Hepatocyte (in vitro differentiated cells): ENCODE results near the gene TBXAS1. TPM values are rescaled to one million over a fixed set of nuclear protein-coding genes. Genes with fewer than 3 reads are reported as not detected.
A peak's percentile ranks its signal among the peaks of the same experiment; 100 is the strongest.

Experiments used
- DNase-seq: peaks from one replicate; pipeline ENCODE4 v3.0.0-alpha.2; 2016; ENCODE audit warnings: low spot score
- H2AFZ ChIP-seq: fragments of 200-600 bp; sonication (generic); 2 replicates; pipeline ENCODE4 v1.6.0; 2016; ENCODE audit warnings: antibody characterized with exemption, mild to moderate bottlenecking
- H3K27ac ChIP-seq: fragments of 200-600 bp; sonication (generic); 2 replicates; pipeline ENCODE4 v1.5.1; 2016; ENCODE audit warnings: mild to moderate bottlenecking
- H3K27me3 ChIP-seq: fragments of 200-600 bp; sonication (generic); 2 replicates; pipeline ENCODE4 v1.6.1; 2016
- H3K36me3 ChIP-seq: fragments of 200-600 bp; sonication (generic); replicated peaks from 2 replicates; pipeline ENCODE4 v1.5.1; 2016; ENCODE audit warnings: low read depth; ENCODE audit not compliant: insufficient read depth
- H3K4me1 ChIP-seq: fragments of 200-600 bp; sonication (generic); 2 replicates; pipeline ENCODE4 v1.5.1; 2016; ENCODE audit warnings: mild to moderate bottlenecking, moderate library complexity; ENCODE audit not compliant: insufficient read depth
- H3K4me2 ChIP-seq: fragments of 200-600 bp; sonication (generic); 2 replicates; pipeline ENCODE4 v1.6.0; 2016
- H3K4me3 ChIP-seq: fragments of 200-600 bp; sonication (generic); 2 replicates; pipeline ENCODE4 v1.5.1; 2016; ENCODE audit warnings: mild to moderate bottlenecking
- H3K79me2 ChIP-seq: fragments of 200-600 bp; sonication (generic); 2 replicates; pipeline ENCODE4 v1.6.0; 2017; ENCODE audit warnings: mild to moderate bottlenecking
- H3K9me2 ChIP-seq: fragments of 200-600 bp; sonication (generic); replicated peaks from 2 replicates; pipeline ENCODE4 v1.6.0; 2017; ENCODE audit warnings: mild to moderate bottlenecking; ENCODE audit not compliant: insufficient read depth
- H3K9me3 ChIP-seq: fragments of 200-600 bp; sonication (generic); 2 replicates; pipeline ENCODE4 v1.5.1; 2016; ENCODE audit warnings: low read depth, mild to moderate bottlenecking
- H4K20me1 ChIP-seq: fragments of 200-600 bp; sonication (generic); 2 replicates; pipeline ENCODE4 v1.6.0; 2016; ENCODE audit warnings: mild to moderate bottlenecking; ENCODE audit not compliant: insufficient read depth, poor library complexity, severe bottlenecking
- CTCF ChIP-seq: fragments of 200-600 bp; sonication (generic); IDR thresholded peaks from 2 replicates; pipeline ENCODE4 v1.5.1; 2016; ENCODE audit warnings: antibody characterized with exemption, mild to moderate bottlenecking; ENCODE audit not compliant: poor library complexity
- EZH2 ChIP-seq: fragments of 200-600 bp; sonication (generic); IDR thresholded peaks from 2 replicates; pipeline ENCODE4 v1.6.1; 2016; ENCODE audit warnings: antibody characterized with exemption, mild to moderate bottlenecking, borderline replicate concordance
- EZH2phosphoT487 ChIP-seq: fragments of 200-600 bp; sonication (generic); IDR thresholded peaks from one replicate; pipeline ENCODE4 v1.6.1; 2018; ENCODE audit warnings: antibody characterized with exemption, mild to moderate bottlenecking, low read depth, moderate library complexity; ENCODE audit not compliant: unreplicated experiment, severe bottlenecking
- WGBS: methylation state at CpG from one replicate; pipeline ENCODE4 v1.1.6; 2016; ENCODE audit warnings: low lambda C conversion rate; ENCODE audit errors: missing lambda C conversion rate; 5-methylcytosine and 5-hydroxymethylcytosine counted together
- polyA plus RNA-seq: library from polyadenylated mRNA; unstranded; fragments of >200 nt; fragmentation: Nextera tagmentation; extraction: Ambion mirVana; gene quantifications from 2 replicates; pipeline ENCODE4 v1.2.1, GENCODE V29; 2016
- total RNA-seq: library from RNA; depleted of rRNA; stranded (reverse); fragments of >200 nt; gene quantifications from 2 replicates; pipeline ENCODE4 v1.2.3, GENCODE V29; 2014

Gene TBXAS1
- total and polyA plus RNA-seq, 2 experiments from 2014 or later = 3.9 to 11.5 TPM

- H3K4me2 ChIP-seq = no peak overlapping the region
- no peaks in the 10 kb centered on the region for H3K9me3 ChIP-seq
- no peaks in the 10 kb centered on the region for H3K27me3 ChIP-seq
- no peak overlapping the region for H2AFZ ChIP-seq
- no peaks in the 10 kb centered on the region for H3K36me3 ChIP-seq
- TF ChIP-seq EZH2phosphoT487 (no peak), EZH2 (no peak), CTCF (no peak)
- H3K9me2 ChIP-seq = no peaks in the 10 kb centered on the region
- no peak overlapping the region for H3K27ac ChIP-seq
- H3K4me1 ChIP-seq = peaks cover 30% of the 10 kb centered on the region
- H4K20me1 ChIP-seq = no peaks in the 10 kb centered on the region
- no peak overlapping the region for H3K4me3 ChIP-seq
- no peak for DNase-seq
- H3K79me2 ChIP-seq = no peaks in the 10 kb centered on the region
Measured at GRCh38 chr7:139827042-139827441, 2.0 kb upstream of the TBXAS1 start.

GRCh38 chr7:139828446-139828845 is 618 bp upstream of the TBXAS1 start:
- WGBS = 71% methylated on average over 2 of the region's 2 CpGs
- peaks cover 30% of the 10 kb centered on the region for H3K4me1 ChIP-seq
- peak overlapping the region; percentile 82 for H3K27ac ChIP-seq
- no peak overlapping the region for H3K4me3 ChIP-seq
- H3K9me3 ChIP-seq = no peaks in the 10 kb centered on the region
- TF ChIP-seq EZH2phosphoT487 = no peak
- no peak for TF ChIP-seq EZH2
- TF ChIP-seq CTCF = no peak
- no peaks in the 10 kb centered on the region for H4K20me1 ChIP-seq
- no peaks in the 10 kb centered on the region for H3K36me3 ChIP-seq
- no peak overlapping the region for H2AFZ ChIP-seq
- no peaks in the 10 kb centered on the region for H3K79me2 ChIP-seq
- no peak overlapping the region for H3K4me2 ChIP-seq
- H3K9me2 ChIP-seq = no peaks in the 10 kb centered on the region
- no peak for DNase-seq
- H3K27me3 ChIP-seq = no peaks in the 10 kb centered on the region

- H3K4me1 ChIP-seq = peaks cover 30% of the 10 kb centered on the region
- H3K4me2 ChIP-seq = peak overlapping the region; percentile 49
- no peaks in the 10 kb centered on the region for H3K79me2 ChIP-seq
- no peaks in the 10 kb centered on the region for H3K36me3 ChIP-seq
- H3K27me3 ChIP-seq = no peaks in the 10 kb centered on the region
- H3K9me3 ChIP-seq = no peaks in the 10 kb centered on the region
- WGBS = 51% methylated on average over 3 of the region's 3 CpGs
- no peak overlapping the region for H3K4me3 ChIP-seq
- H4K20me1 ChIP-seq = no peaks in the 10 kb centered on the region
- TF ChIP-seq EZH2 = no peak
- no peak for TF ChIP-seq EZH2phosphoT487
- no peak for TF ChIP-seq CTCF
- peak overlapping the region; percentile 82 for H3K27ac ChIP-seq
- H3K9me2 ChIP-seq = no peaks in the 10 kb centered on the region
- H2AFZ ChIP-seq = no peak overlapping the region
- no peak for DNase-seq
Measured at GRCh38 chr7:139829775-139830117, 682 bp downstream of the TBXAS1 start.

GRCh38 chr7:139830292-139830691 is 1.2 kb downstream of the TBXAS1 start:
- H3K27ac ChIP-seq = peak overlapping the region; percentile 82
- no peaks in the 10 kb centered on the region for H4K20me1 ChIP-seq
- H3K4me2 ChIP-seq = no peak overlapping the region
- 81% methylated on average over 4 of the region's 4 CpGs for WGBS
- H3K4me3 ChIP-seq = no peak overlapping the region
- no peaks in the 10 kb centered on the region for H3K27me3 ChIP-seq
- no peaks in the 10 kb centered on the region for H3K9me3 ChIP-seq
- TF ChIP-seq EZH2phosphoT487 = no peak
- no peak for DNase-seq
- no peak overlapping the region for H2AFZ ChIP-seq
- no peaks in the 10 kb centered on the region for H3K79me2 ChIP-seq
- no peaks in the 10 kb centered on the region for H3K9me2 ChIP-seq
- peaks cover 29% of the 10 kb centered on the region for H3K4me1 ChIP-seq
- H3K36me3 ChIP-seq = no peaks in the 10 kb centered on the region
